MM.1S (cell line): ENCODE measurements around the gene CHSY1.

Experiments used
- DNase-seq: peaks from one replicate; pipeline ENCODE4 v3.0.0-alpha.2; 2015
- H2AFZ ChIP-seq: fragments of 300-600 bp; sonication (generic); 2 replicates; pipeline ENCODE4 v1.6.0; 2016; ENCODE audit warnings: antibody characterized with exemption, low read length
- H3F3A ChIP-seq: fragments of 300-600 bp; sonication (generic); 2 replicates; pipeline ENCODE4 v1.6.1; 2016; ENCODE audit warnings: mild to moderate bottlenecking, antibody characterized with exemption, low read length, moderate library complexity, mixed read lengths; ENCODE audit not compliant: insufficient read depth
- H3K27ac ChIP-seq: fragments of 300-600 bp; sonication (generic); 2 replicates; pipeline ENCODE4 v1.5.1; 2016; ENCODE audit warnings: mild to moderate bottlenecking, low read length
- H3K27me3 ChIP-seq: fragments of 300-600 bp; sonication (generic); replicated peaks from 2 replicates; pipeline ENCODE4 v1.6.0; 2016; ENCODE audit warnings: low read length; ENCODE audit not compliant: insufficient read depth
- H3K36me3 ChIP-seq: fragments of 300-600 bp; sonication (generic); replicated peaks from 2 replicates; pipeline ENCODE4 v1.6.1; 2016; ENCODE audit warnings: mild to moderate bottlenecking, low read length, mixed read lengths; ENCODE audit not compliant: insufficient read depth
- H3K4me1 ChIP-seq: fragments of 300-600 bp; sonication (generic); 2 replicates; pipeline ENCODE4 v1.6.1; 2016; ENCODE audit warnings: low read length, mixed read lengths
- H3K4me2 ChIP-seq: fragments of 300-600 bp; sonication (generic); 2 replicates; pipeline ENCODE4 v1.6.0; 2016; ENCODE audit warnings: low read depth, low read length
- H3K4me3 ChIP-seq: fragments of 300-600 bp; sonication (generic); 2 replicates; pipeline ENCODE4 v1.5.1; 2016; ENCODE audit warnings: low read length, mixed read lengths
- H3K79me2 ChIP-seq: fragments of 300-600 bp; sonication (generic); 2 replicates; pipeline ENCODE4 v1.6.1; 2016; ENCODE audit warnings: mixed run types, low read length, mixed read lengths
- H3K9ac ChIP-seq: fragments of 300-600 bp; sonication (generic); 2 replicates; pipeline ENCODE4 v1.6.1; 2016; ENCODE audit warnings: low read length, mixed read lengths
- H3K9me2 ChIP-seq: fragments of 300-600 bp; sonication (generic); replicated peaks from 2 replicates; pipeline ENCODE4 v1.6.1; 2016; ENCODE audit warnings: mild to moderate bottlenecking, low read length, mixed read lengths; ENCODE audit not compliant: insufficient read depth
- H3K9me3 ChIP-seq: fragments of 300-600 bp; sonication (generic); replicated peaks from 2 replicates; pipeline ENCODE4 v1.6.1; 2016; ENCODE audit warnings: mild to moderate bottlenecking, low read length, mixed read lengths; ENCODE audit not compliant: insufficient read depth
- H4K20me1 ChIP-seq: fragments of 300-600 bp; sonication (generic); 2 replicates; pipeline ENCODE4 v1.6.1; 2016; ENCODE audit warnings: mild to moderate bottlenecking, low read length, moderate library complexity, mixed read lengths; ENCODE audit not compliant: insufficient read depth
- CTCF ChIP-seq: fragments of 300-600 bp; sonication (generic); IDR thresholded peaks from 2 replicates; pipeline ENCODE4 v1.5.1; 2016; ENCODE audit warnings: antibody characterized with exemption, low read length, mixed read lengths
- EZH2 ChIP-seq: fragments of 300-600 bp; sonication (generic); optimal IDR thresholded peaks from 2 replicates; pipeline ENCODE3; 2017; ENCODE audit warnings: low read depth, mild to moderate bottlenecking, antibody characterized with exemption, low read length, mixed read lengths
- EZH2phosphoT487 ChIP-seq: fragments of 300-600 bp; sonication (generic); IDR thresholded peaks from 2 replicates; pipeline ENCODE4 v1.6.1; 2018; ENCODE audit warnings: antibody characterized with exemption, low read length

The CHSY1 gene

GRCh38 chr15:101266034-101266433, 14.2 kb upstream of the CHSY1 start:
- H3K9me3 ChIP-seq, result no peaks in the 10 kb centered on the region

GRCh38 chr15:101264911-101265641, 13.2 kb upstream of the CHSY1 start:
- Histone ChIP-seq H4K20me1 (no peaks in the 10 kb centered on the region), H3K9ac (peak overlapping the region; percentile 51), H3K9me3 (no peaks in the 10 kb centered on the region), H3F3A (peaks cover 30% of the 10 kb centered on the region), H2AFZ (0 out of 2 replicates have a peak overlapping the region, but pooled peaks have one; percentile 0), H3K4me2 (peak overlapping the region; percentile 51), H3K9me2 (no peaks in the 10 kb centered on the region), H3K27ac (peak overlapping the region; percentile 84), H3K27me3 (no peaks in the 10 kb centered on the region), H3K36me3 (no peaks in the 10 kb centered on the region), H3K79me2 (no peaks in the 10 kb centered on the region), H3K4me3 (no peak overlapping the region), H3K4me1 (peaks cover 32% of the 10 kb centered on the region)
- TF ChIP-seq EZH2 (no peak), CTCF (no peak), EZH2phosphoT487 (no peak)
- peak; percentile 92 for DNase-seq

More at GRCh38 chr15:101266034-101266433, 14.2 kb upstream of the CHSY1 start:
- peak overlapping the region; percentile 84 for H3K27ac ChIP-seq
- H4K20me1 ChIP-seq, result no peaks in the 10 kb centered on the region
- no peak for TF ChIP-seq EZH2phosphoT487
- TF ChIP-seq CTCF, result no peak
- no peak for TF ChIP-seq EZH2
- no peaks in the 10 kb centered on the region for H3K9me2 ChIP-seq
- no peaks in the 10 kb centered on the region for H3K79me2 ChIP-seq
- H3F3A ChIP-seq, result peaks cover 30% of the 10 kb centered on the region
- H3K4me1 ChIP-seq, result peaks cover 32% of the 10 kb centered on the region
- no peak for DNase-seq
- peak overlapping the region; percentile 38; the same call in 1 of the 2 replicates for H3K9ac ChIP-seq
- H3K4me3 ChIP-seq, result no peak overlapping the region
- no peaks in the 10 kb centered on the region for H3K27me3 ChIP-seq
- 0 out of 2 replicates have a peak, but pooled peaks cover 2% of the 10 kb centered on the region for H3K36me3 ChIP-seq
- no peak overlapping the region for H2AFZ ChIP-seq
- peak overlapping the region; percentile 51; the same call in 1 of the 2 replicates for H3K4me2 ChIP-seq

- Histone ChIP-seq H3K79me2 (no peaks in the 10 kb centered on the region), H4K20me1 (no peaks in the 10 kb centered on the region), H3K27ac (peak overlapping the region; percentile 84; the same call in 1 of the 2 replicates), H3K9ac (peak overlapping the region; percentile 51; the same call in 1 of the 2 replicates), H2AFZ (no peak overlapping the region), H3K9me3 (no peaks in the 10 kb centered on the region), H3F3A (peaks cover 31% of the 10 kb centered on the region), H3K4me2 (peak overlapping the region; percentile 51), H3K36me3 (no peaks in the 10 kb centered on the region), H3K4me3 (no peak overlapping the region), H3K27me3 (no peaks in the 10 kb centered on the region), H3K9me2 (no peaks in the 10 kb centered on the region), H3K4me1 (peaks cover 32% of the 10 kb centered on the region)
- TF ChIP-seq EZH2phosphoT487 (no peak), CTCF (no peak), EZH2 (no peak)
- no peak for DNase-seq
Measured at GRCh38 chr15:101264011-101264410, 12.2 kb upstream of the CHSY1 start.
